GM23248 (cell line): ENCODE measurements around the gene TRABD. TPM values are rescaled to one million over a fixed set of nuclear protein-coding genes. Genes with fewer than 3 reads are reported as not detected.
"Not testable (repeated sequence)": the region's sequence is repeated elsewhere in the genome, so short reads cannot be mapped to it uniquely, and the experiment has no call there.

ENCODE experiments used
- DNase-seq: peaks from one replicate; pipeline ENCODE4 v3.0.0-alpha.2; 2015
- H2AFZ ChIP-seq: fragments of 200-600 bp; sonication (generic); 2 replicates; pipeline ENCODE4 v1.6.1; 2016; ENCODE audit warnings: antibody characterized with exemption
- H3F3A ChIP-seq: fragments of 200-600 bp; sonication (generic); 2 replicates; pipeline ENCODE4 v1.6.1; 2016; ENCODE audit warnings: mild to moderate bottlenecking, antibody characterized with exemption, mixed run types; ENCODE audit not compliant: insufficient read depth
- H3K27ac ChIP-seq: fragments of 200-600 bp; sonication (generic); 2 replicates; pipeline ENCODE4 v1.5.1; 2016; ENCODE audit warnings: mild to moderate bottlenecking
- H3K27me3 ChIP-seq: fragments of 200-600 bp; sonication (generic); replicated peaks from 2 replicates; pipeline ENCODE4 v1.6.1; 2016; ENCODE audit warnings: mild to moderate bottlenecking; ENCODE audit not compliant: insufficient read depth
- H3K36me3 ChIP-seq: fragments of 200-600 bp; sonication (generic); 2 replicates; pipeline ENCODE4 v1.6.1; 2016; ENCODE audit warnings: low read depth, mild to moderate bottlenecking
- H3K4me1 ChIP-seq: fragments of 200-600 bp; sonication (generic); 2 replicates; pipeline ENCODE4 v1.6.1; 2016; ENCODE audit warnings: mild to moderate bottlenecking; ENCODE audit not compliant: insufficient read depth
- H3K4me2 ChIP-seq: fragments of 200-600 bp; sonication (generic); one replicate; pipeline ENCODE4 v1.6.1; 2016; ENCODE audit warnings: mild to moderate bottlenecking; ENCODE audit not compliant: unreplicated experiment
- H3K4me3 ChIP-seq: fragments of 200-600 bp; sonication (generic); 2 replicates; pipeline ENCODE4 v1.5.1; 2016; ENCODE audit warnings: mild to moderate bottlenecking
- H3K79me2 ChIP-seq: fragments of 200-600 bp; sonication (generic); 2 replicates; pipeline ENCODE4 v1.6.1; 2016; ENCODE audit warnings: mild to moderate bottlenecking; ENCODE audit not compliant: insufficient read depth
- H3K9ac ChIP-seq: fragments of 200-600 bp; sonication (generic); 2 replicates; pipeline ENCODE4 v1.6.1; 2016; ENCODE audit warnings: mild to moderate bottlenecking
- H3K9me2 ChIP-seq: fragments of 200-600 bp; sonication (generic); 2 replicates; pipeline ENCODE4 v1.6.1; 2016; ENCODE audit warnings: mixed run types, mild to moderate bottlenecking, moderate library complexity; ENCODE audit not compliant: insufficient read depth
- H3K9me3 ChIP-seq: fragments of 200-600 bp; sonication (generic); one replicate; pipeline ENCODE4 v1.6.1; 2017; ENCODE audit warnings: low read depth
- H4K20me1 ChIP-seq: fragments of 200-600 bp; sonication (generic); 2 replicates; pipeline ENCODE4 v1.6.0; 2016; ENCODE audit not compliant: insufficient read depth
- EZH2 ChIP-seq: fragments of 200-600 bp; sonication (generic); IDR thresholded peaks from 2 replicates; pipeline ENCODE4 v1.6.1; 2018; ENCODE audit warnings: antibody characterized with exemption, mild to moderate bottlenecking; ENCODE audit not compliant: insufficient read depth, poor library complexity, severe bottlenecking
- EZH2phosphoT487 ChIP-seq: fragments of 200-600 bp; sonication (generic); IDR thresholded peaks from 2 replicates; pipeline ENCODE4 v1.6.1; 2018; ENCODE audit warnings: antibody characterized with exemption, moderate library complexity, mild to moderate bottlenecking, low read depth; ENCODE audit not compliant: insufficient read depth
- WGBS, 2 experiments: methylation state at CpG; one replicate each; pipeline ENCODE4 v1.1.6; 2015 to 2017; ENCODE audit warnings: low lambda C conversion rate in 2 of 2, low coverage in 1 of 2; ENCODE audit errors: missing lambda C conversion rate in 2 of 2; 5-methylcytosine and 5-hydroxymethylcytosine counted together
- in situ Hi-C: fragments of 300-500 bp; cut with MboI; formaldehyde crosslinking; loops from 2 replicates; pipeline ENCODE4 v1.15.0; 2020
- polyA plus RNA-seq: library from polyadenylated mRNA; unstranded; fragments of >200 nt; fragmentation: Nextera tagmentation; extraction: Ambion mirVana; gene quantifications from 2 replicates; pipeline ENCODE4 v1.2.1, GENCODE V29; 2016
- total RNA-seq: library from RNA; depleted of rRNA; stranded (reverse); fragments of >200 nt; shearing (Covaris generic); gene quantifications from 2 replicates; pipeline ENCODE4 v1.2.3, GENCODE V29; 2014

TRABD gene
- total and polyA plus RNA-seq, 2 experiments from 2014 or later: 19.5 to 22.6 TPM

- Histone ChIP-seq H3K27me3 (no peaks in the 10 kb centered on the region), H3K4me2 (no peak overlapping the region), H3K9me2 (no peaks in the 10 kb centered on the region), H3K27ac (no peak overlapping the region), H3K4me1 (no peaks in the 10 kb centered on the region), H4K20me1 (no peaks in the 10 kb centered on the region), H3K9me3 (no peaks in the 10 kb centered on the region), H3K4me3 (no peak overlapping the region), H3F3A (no peaks in the 10 kb centered on the region), H3K9ac (no peak overlapping the region), H2AFZ (no peak overlapping the region), H3K36me3 (no peaks in the 10 kb centered on the region), H3K79me2 (no peaks in the 10 kb centered on the region)
- in situ Hi-C loops: no loop called here
- peak; percentile 42 for DNase-seq
- TF ChIP-seq EZH2phosphoT487 (no peak), EZH2 (no peak)
- 59 to 70% methylated on average over 24 to 27 of the region's 27 CpGs for WGBS, 2 experiments
Measured at GRCh38 chr22:50146439-50147238, 39.1 kb upstream of the TRABD start.

GRCh38 chr22:50147258-50148165 is 38.2 kb upstream of the TRABD start:
- H3K36me3 ChIP-seq, H3K4me3 ChIP-seq, H3K79me2 ChIP-seq, H3K9me2 ChIP-seq, H3K27me3 ChIP-seq, H3K9me3 ChIP-seq, in situ Hi-C loops, H3F3A ChIP-seq, H4K20me1 ChIP-seq, H2AFZ ChIP-seq, H3K27ac ChIP-seq, H3K4me2 ChIP-seq, H3K9ac ChIP-seq, DNase-seq, H3K4me1 ChIP-seq: not testable (repeated sequence)
- WGBS, 2 experiments: 77 to 83% methylated on average over 15 to 16 of the region's 26 CpGs

- no peak overlapping the region for H3K4me3 ChIP-seq
- no peak overlapping the region for H2AFZ ChIP-seq
- H3K27ac ChIP-seq: no peak overlapping the region
- no peaks in the 10 kb centered on the region for H3K9me2 ChIP-seq
- no peaks in the 10 kb centered on the region for H3K36me3 ChIP-seq
- H4K20me1 ChIP-seq: no peaks in the 10 kb centered on the region
- WGBS, 2 experiments: 93 to 94% methylated on average over 11 to 12 of the region's 12 CpGs
- no peaks in the 10 kb centered on the region for H3K79me2 ChIP-seq
- TF ChIP-seq EZH2 (no peak), EZH2phosphoT487 (no peak)
- H3K9me3 ChIP-seq: no peaks in the 10 kb centered on the region
- DNase-seq: no peak
- H3K4me2 ChIP-seq: no peak overlapping the region
- H3K27me3 ChIP-seq: no peaks in the 10 kb centered on the region
- H3K4me1 ChIP-seq: no peaks in the 10 kb centered on the region
- H3F3A ChIP-seq: no peaks in the 10 kb centered on the region
- H3K9ac ChIP-seq: no peak overlapping the region
- in situ Hi-C loops: no loop called here
Measured at GRCh38 chr22:50148166-50148500, 37.6 kb upstream of the TRABD start.

- Histone ChIP-seq H3K9me2 (no peaks in the 10 kb centered on the region), H3K4me2 (no peak overlapping the region), H4K20me1 (no peaks in the 10 kb centered on the region), H3K9me3 (no peaks in the 10 kb centered on the region), H3F3A (no peaks in the 10 kb centered on the region), H3K4me3 (no peak overlapping the region), H3K4me1 (no peaks in the 10 kb centered on the region), H3K27ac (no peak overlapping the region), H2AFZ (no peak overlapping the region), H3K79me2 (no peaks in the 10 kb centered on the region), H3K27me3 (no peaks in the 10 kb centered on the region), H3K36me3 (no peaks in the 10 kb centered on the region), H3K9ac (no peak overlapping the region)
- DNase-seq: peak; percentile 28
- WGBS, 2 experiments: 85 to 88% methylated on average over 22 of the region's 22 CpGs
- in situ Hi-C loops: no loop called here
- no peak for TF ChIP-seq EZH2
- TF ChIP-seq EZH2phosphoT487: no peak
Measured at GRCh38 chr22:50148991-50149721, 36.6 kb upstream of the TRABD start.
